ENCODE data around the gene DNMT1. TPM values are rescaled to one million over a fixed set of nuclear protein-coding genes. Genes with fewer than 3 reads are reported as not detected.
A peak's percentile ranks its signal among the peaks of the same experiment; 100 is the strongest.

DNMT1 gene
- total and polyA plus RNA-seq, 2 donors (not counting 1 experiment from before 2014, with no cell fraction given) = 53.0 to 119 TPM

GRCh38 chr19:10112037-10112761 lies 82.6 kb downstream of the DNMT1 start:
- Histone ChIP-seq H3K4me1 (ENCODE audit: control insufficient read depth in 2 of 2, insufficient read depth in 2 of 2, low read length in 2 of 2) (peaks cover 31 to 41% of the 10 kb centered on the region in 2 donors), H3K79me2 (ENCODE audit: control insufficient read depth, insufficient read depth, low read length) (peaks cover 38% of the 10 kb centered on the region), H3K4me3 (ENCODE audit: control extremely low read depth in 1 of 5, extremely low read depth in 1 of 5, insufficient read depth in 1 of 5, low read depth in 2 of 5, low read length in 4 of 5) (no peak overlapping the region), H3K27me3 (replicated peaks in 1 of 4; ENCODE audit: control extremely low read depth in 1 of 4, control insufficient read depth in 3 of 4, insufficient read depth in 4 of 4, low read length in 3 of 4) (no peaks in the 10 kb centered on the region), H2AFZ (ENCODE audit: insufficient read depth, low read depth, low read length, poor library complexity, severe bottlenecking) (no peak overlapping the region), H3K27ac (ENCODE audit: low read length in 2 of 2) (peak overlapping the region in 1 of 2 donors; percentile 69), H4K20me1 (ENCODE audit: control insufficient read depth, insufficient read depth, low read length, poor library complexity, severe bottlenecking) (peaks cover 77% of the 10 kb centered on the region), H3K36me3 (replicated peaks in 1 of 2; ENCODE audit: control extremely low read depth in 1 of 2, control insufficient read depth in 1 of 2, extremely low read depth in 1 of 2, insufficient read depth in 2 of 2, low read length in 1 of 2) (peaks cover 0 to 71% of the 10 kb centered on the region in 2 experiments), H3K9me3 (ENCODE audit: control extremely low read depth in 1 of 3, control insufficient read depth in 2 of 3, insufficient read depth in 1 of 3, low read length in 2 of 3) (peaks cover 0 to 6% (median 0%) of the 10 kb centered on the region in 3 donors), H3K4me2 (replicated peaks; ENCODE audit: low read depth, low read length, poor library complexity, severe bottlenecking) (peak overlapping the region; percentile 67), H3K9ac (ENCODE audit: low read length) (no peak overlapping the region)
- 58% methylated on average over 21 of the region's 23 CpGs for WGBS (ENCODE audit: insufficient coverage)
- H3K27me3 Mint-ChIP-seq = no peaks in the 10 kb centered on the region
- TF ChIP-seq, protein P1, sequence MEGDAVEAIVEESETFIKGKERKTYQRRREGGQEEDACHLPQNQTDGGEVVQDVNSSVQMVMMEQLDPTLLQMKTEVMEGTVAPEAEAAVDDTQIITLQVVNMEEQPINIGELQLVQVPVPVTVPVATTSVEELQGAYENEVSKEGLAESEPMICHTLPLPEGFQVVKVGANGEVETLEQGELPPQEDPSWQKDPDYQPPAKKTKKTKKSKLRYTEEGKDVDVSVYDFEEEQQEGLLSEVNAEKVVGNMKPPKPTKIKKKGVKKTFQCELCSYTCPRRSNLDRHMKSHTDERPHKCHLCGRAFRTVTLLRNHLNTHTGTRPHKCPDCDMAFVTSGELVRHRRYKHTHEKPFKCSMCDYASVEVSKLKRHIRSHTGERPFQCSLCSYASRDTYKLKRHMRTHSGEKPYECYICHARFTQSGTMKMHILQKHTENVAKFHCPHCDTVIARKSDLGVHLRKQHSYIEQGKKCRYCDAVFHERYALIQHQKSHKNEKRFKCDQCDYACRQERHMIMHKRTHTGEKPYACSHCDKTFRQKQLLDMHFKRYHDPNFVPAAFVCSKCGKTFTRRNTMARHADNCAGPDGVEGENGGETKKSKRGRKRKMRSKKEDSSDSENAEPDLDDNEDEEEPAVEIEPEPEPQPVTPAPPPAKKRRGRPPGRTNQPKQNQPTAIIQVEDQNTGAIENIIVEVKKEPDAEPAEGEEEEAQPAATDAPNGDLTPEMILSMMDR (IDR thresholded peaks at IDR 0.05) = no peak
- no peak for TF ChIP-seq EZH2 (IDR thresholded peaks at IDR 0.05; ENCODE audit: borderline replicate concordance, insufficient read depth, low read depth, low read length, poor library complexity, severe bottlenecking)
- intact Hi-C loops (cut with micrococcal nuclease) = loop anchor here (2.0 kb wide), 1 partner anchor 85 kb away; no protein-coding TSS in a partner anchor
- H3K9me3 Mint-ChIP-seq (ENCODE audit: insufficient read depth) = no peaks in the 10 kb centered on the region
- peak; percentile 2 for ATAC-seq (ENCODE audit: low read depth)
- peaks cover 40% of the 10 kb centered on the region for H3K4me1 Mint-ChIP-seq
- DNase-seq = peak; percentile 52
- H3K27ac Mint-ChIP-seq = peak overlapping the region; percentile 90
- ChIA-PET POLR2A (interaction anchor here (0.7 to 6.6 kb wide), 3 partner anchors 11 to 1626 kb away, joined by 3 to 62 read pairs (median 18); partner anchors contain the start of gene ANGPTL6), CTCF (interaction anchor here (0.6 to 15.9 kb wide), 11 partner anchors 8 to 316 kb away, joined by 3 to 263 read pairs (median 4); partner anchors contain the start of genes ANGPTL6, MRPL4 and PPAN)
- peak overlapping the region; percentile 81 for H3K4me3 Mint-ChIP-seq
